Embryonic facial prominence (tissue), 1 donor: ENCODE measurements around the gene HHATL.

Experiments used
- DNase-seq: peaks from one replicate; pipeline ENCODE4 v3.0.0-alpha.2; 2016; ENCODE audit errors: extremely low spot score

Gene HHATL

DNA sequence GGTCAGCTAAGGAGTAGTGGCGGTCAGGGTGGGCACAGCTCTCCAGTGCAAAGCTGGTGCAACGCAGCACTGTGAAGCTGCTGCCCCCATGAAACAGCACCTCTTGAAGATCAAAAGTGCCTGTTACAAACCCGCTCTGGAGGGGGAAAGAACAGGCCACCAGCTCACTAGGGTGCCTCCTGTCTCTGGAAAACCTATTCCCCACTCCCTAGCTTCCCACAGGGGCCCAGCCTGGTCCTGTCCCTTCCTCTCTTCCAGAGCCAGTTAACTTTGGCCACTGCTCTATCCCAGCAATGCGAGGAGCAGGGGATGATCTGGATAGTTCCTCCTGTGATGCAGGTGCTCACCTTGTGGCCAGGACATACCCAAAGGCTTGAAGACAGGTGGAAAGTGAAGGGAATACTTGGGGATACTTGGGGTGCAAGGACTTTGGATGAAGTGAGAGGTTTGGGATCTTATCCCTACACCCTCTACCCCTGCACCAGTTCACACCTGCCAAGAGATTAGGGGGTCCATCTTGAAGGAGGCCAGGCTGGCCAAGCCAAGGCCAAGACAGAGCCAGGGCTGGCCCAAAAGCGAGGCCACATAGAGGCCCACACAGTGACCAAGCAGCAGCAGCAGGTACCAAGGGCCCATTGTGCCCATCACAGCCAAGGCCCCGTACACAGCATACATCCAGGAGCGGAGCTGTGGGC is 4.2 kb downstream of the HHATL start:
- no peak for DNase-seq

GRCh38 chr3:42697289-42698051 is 5.1 kb downstream of the HHATL start:
- DNase-seq = no peak

- no peak for DNase-seq
Observed at GRCh38 chr3:42696356-42697288, 6.0 kb downstream of the HHATL start.

GRCh38 chr3:42694366-42694765 is 8.2 kb downstream of the HHATL start:
- DNase-seq = no peak

- no peak for DNase-seq
Observed at GRCh38 chr3:42693530-42693930, 9.1 kb downstream of the HHATL start.

DNA sequence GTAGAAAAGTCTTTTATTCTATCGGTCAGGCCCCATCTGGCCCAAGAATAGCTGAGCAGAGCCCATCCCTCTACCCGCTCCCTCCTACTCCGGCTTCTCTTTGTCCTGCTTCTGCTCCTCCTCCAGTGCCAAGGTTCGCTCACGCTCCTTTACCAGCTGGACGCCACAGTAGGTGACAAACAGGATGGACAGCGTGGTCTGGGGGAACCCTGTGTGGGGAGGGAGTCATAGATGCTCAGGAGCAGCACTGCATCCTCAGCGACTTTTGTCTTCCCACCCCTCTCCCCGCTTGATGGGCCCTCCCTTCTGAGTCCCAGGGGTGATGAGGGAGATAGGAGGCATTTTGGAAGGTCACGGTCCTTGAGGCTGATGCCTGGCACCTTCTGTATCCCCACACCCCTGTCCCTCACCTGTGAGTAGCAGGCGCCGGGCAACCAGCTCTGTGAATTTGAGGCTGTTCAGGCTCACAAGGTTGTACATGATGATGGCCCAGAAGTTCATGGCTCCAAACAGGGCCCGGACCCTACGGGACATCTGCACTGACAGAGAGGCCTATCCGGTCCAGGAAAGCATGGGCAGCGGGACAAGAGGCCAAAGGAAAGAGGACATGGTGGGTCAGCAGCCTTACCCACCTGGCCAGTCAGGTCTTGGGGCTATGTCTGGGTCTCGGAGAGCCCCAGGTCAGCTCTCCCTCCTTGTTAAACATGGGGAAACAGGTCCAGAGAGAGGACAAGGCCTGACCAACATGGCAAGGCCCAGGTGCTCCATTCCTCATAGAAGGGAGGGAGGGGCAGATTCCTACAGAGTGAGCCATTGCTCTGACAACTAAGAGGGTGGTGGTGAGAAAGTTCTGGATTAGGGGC is 9.7 kb downstream of the HHATL start:
- no peak for DNase-seq

DNA sequence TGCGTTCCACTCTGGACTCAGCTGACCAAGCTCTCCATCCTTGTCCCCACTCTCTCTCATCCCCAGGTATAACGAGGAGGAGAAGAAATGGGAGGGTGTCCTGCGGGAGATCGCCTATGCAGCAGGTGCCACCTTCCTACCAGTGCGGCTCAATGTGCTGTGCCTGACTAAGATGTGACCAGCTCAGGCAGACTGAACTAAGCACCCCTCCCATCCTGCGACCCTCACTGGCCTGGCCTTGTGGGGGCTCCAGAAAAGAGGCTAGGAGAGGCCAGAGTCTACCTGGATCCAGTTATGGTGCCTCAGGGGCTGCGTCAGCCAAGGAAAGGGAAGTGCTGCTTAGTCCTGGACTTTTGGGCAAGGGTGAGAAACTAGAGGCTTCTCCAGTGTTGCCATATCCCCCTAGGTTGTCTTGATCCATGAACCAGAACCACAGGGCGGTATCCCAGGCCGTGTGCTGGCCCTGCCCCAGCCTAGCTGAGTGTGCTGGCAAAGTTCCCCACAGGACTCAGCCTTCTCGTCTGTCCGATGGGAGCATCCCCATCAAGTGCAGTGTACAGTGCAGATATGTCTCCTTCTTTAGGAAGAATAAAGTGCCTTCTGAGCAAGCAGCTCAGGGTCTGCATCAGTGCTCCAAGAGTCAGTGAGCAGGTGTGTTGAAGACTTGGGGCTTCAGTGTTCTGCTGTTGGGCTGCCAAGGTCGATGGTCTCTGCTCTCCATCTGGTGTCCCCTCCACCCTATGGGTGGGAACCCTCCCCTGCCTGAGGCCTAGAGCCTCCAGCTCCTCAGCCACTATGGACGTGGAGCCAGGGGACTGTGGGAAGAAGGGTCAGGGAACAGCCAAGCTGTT is 10.6 kb downstream of the HHATL start:
- no peak for DNase-seq

- no peak for DNase-seq
Observed at GRCh38 chr3:42690766-42691680, 11.6 kb downstream of the HHATL start.

- no peak for DNase-seq
Observed at GRCh38 chr3:42690191-42690590, 12.4 kb downstream of the HHATL start.

DNA sequence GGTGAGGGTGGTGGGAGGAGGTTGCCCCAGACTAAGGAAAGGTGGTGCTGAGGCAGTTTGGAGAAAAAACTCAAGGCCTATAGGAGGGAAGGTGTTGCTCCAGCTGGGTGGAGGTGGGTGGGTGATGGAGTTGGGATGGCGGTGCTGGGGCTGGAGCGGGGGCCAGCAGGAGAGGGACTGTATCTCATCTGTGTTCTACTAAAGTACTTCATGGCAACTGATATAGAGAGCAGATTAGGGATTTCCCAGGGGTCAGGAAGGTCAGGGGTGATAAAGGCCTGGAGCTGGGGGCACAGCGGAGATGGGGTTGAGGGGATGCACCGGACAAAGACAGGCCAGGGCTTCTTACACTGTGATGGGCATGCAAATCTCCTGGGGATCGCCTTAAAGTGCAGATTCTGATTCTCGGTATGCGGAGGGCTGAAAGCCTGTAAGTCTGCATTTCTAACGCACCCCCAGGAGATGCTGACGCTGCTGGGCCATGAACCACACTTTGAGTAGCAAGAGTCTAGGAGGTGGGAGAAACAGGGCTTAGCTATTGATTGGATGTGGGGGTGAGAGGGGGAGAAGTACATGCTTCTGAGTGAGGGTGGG is 13.1 kb downstream of the HHATL start:
- no peak for DNase-seq

- no peak for DNase-seq
Observed at GRCh38 chr3:42688487-42689420, 13.8 kb downstream of the HHATL start.

DNA sequence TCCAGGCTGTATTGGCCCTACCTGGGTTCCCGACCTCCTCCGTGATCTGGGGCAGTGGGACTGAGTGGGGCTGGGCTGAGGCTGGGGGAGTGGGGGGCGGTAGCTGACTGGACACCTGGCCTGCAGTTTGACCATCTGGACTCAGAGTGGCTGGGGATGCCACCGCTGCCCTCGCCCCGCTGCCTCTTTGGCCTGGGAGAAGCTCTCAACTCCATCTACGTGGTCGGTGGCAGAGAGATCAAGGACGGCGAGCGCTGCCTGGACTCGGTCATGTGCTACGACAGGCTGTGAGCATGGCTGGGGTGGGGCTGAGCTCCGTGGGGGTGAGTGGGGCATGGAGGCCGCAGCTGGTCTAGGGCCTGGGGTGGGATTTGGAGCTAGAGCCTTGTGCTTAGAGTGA is 14.6 kb downstream of the HHATL start:
- no peak for DNase-seq

DNA sequence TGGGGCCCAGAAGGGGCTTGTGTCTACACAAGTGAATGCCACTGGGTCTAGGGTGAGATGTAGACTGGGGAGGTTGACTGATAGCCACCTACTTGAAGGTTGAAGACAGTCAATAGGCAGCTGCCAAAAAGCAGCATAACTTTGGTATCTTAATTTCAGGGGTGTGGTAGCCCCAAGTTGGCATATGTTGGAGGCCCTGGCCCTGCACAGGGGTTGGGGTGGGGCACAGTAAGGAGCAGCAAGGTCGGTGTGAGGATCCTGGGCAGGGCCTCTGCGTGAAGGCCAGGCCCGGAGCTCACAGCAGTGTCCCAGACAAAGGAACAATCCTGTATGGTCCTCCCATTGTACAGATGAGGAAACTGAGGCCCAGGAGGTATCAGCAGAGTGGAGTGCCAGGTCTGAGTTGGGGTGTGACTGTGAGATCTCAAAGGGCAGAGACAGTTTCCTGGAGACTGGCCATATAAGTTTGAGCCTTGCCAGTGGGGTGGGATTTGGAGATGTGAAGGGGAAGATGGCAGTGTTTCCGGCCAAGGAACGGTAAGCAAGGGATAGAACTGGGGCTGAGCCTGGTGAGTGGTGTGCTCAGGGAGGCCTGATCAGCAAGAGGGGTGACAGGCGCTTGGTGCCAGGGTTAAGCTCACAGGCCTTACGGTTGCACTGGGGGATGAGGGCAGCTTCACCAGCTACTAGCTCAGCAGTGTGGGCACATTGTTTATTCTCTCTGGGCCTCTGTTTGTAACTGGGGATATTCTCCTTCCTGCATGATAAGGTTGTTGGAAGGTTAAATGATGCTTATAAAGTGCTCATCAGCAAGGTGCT is 15.6 kb downstream of the HHATL start:
- no peak for DNase-seq

DNA sequence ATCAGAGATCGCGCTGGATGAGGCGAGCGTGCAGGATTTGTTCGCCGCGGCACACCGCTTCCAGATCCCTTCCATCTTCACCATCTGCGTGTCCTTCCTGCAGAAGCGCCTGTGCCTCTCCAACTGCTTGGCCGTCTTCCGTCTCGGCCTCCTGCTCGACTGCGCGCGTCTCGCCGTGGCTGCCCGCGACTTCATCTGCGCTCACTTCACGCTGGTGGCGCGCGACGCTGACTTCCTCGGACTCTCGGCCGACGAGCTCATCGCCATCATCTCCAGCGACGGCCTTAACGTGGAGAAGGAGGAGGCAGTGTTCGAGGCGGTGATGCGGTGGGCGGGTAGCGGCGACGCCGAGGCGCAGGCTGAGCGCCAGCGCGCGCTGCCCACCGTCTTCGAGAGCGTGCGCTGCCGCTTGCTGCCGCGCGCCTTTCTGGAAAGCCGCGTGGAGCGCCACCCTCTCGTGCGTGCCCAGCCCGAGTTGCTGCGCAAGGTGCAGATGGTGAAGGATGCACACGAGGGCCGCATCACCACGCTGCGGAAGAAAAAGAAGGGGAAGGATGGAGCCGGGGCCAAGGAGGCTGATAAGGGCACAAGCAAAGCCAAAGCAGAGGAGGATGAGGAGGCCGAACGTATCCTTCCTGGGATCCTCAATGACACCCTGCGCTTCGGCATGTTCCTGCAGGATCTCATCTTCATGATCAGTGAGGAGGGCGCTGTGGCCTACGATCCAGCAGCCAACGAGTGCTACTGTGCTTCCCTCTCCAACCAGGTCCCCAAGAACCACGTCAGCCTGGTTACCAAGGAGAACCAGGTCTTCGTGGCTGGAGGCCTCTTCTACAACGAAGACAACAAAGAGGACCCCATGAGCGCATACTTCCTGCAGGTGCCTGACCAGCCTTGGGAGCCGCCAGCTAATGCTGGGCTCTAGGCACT is 16.4 kb downstream of the HHATL start:
- DNase-seq = no peak

GRCh38 chr3:42685363-42685881 is 17.2 kb downstream of the HHATL start, which contains the start of gene KLHL40:
Gene KLHL40, plus strand, starts transcription at chr3:42685537. Its CDS starts 82 bp downstream, at chr3:42685619.
- DNase-seq = no peak
